Renal pelvis (tissue), 4 donors: ENCODE data around the gene CHGA. TPM values are rescaled to one million over a fixed set of nuclear protein-coding genes. Genes with fewer than 3 reads are reported as not detected.

Experiments used
- DNase-seq: peaks from one replicate; pipeline ENCODE4 v3.0.0-alpha.2; 2013
- polyA plus RNA-seq, 3 donors: library from polyadenylated mRNA; unstranded; fragments of 120-200 nt; gene quantifications; one replicate each; pipeline ENCODE4 v1.2.1, GENCODE V29; 2013; ENCODE audit not compliant: insufficient read length in 3 of 3

The CHGA gene
- polyA plus RNA-seq, 3 donors = 0.14 to 0.33 (median 0.19) TPM

DNA sequence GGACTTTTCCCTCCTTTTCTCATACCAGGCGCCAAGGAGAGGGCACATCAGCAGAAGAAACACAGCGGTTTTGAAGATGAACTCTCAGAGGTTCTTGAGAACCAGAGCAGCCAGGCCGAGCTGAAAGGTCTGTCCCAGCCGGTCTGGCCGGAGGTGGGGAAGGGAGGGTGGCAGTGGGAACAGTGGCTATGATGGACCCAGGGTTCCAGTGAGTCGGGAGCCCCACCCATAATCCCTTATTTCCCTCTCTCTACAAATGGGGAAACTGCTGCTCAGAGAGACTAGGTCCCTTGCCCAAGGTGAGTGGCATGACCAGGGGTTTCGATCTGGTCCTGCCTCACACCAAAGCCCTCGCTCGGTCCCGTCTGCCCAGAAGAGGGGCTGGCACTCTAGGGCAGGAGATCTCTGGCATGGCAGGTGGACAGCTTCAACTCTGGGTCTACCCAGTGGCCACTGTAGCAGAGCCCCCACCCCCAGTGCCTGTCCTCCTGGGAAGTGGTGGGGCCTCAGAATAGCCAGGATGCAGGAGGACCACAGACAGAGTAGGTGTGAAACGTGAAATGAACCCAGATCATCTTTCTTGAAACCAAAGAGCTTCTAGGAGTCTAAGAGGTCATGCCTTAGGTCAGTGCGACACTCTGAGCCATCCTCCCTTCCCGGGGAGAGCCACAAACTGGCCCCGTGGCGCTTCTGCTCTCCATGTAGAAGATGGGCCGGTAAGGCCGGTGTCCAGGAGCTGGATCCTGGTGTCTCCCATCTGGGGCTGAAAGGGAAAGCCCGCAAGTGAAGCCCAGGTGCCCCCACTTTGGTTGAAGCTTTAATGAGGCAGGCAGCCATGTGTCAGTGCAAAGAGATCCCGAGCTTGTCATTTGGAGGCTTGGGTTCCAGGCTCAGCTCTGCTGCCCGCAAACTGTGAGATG lies 7.0 kb downstream of the CHGA start:
- no peak for DNase-seq

DNA sequence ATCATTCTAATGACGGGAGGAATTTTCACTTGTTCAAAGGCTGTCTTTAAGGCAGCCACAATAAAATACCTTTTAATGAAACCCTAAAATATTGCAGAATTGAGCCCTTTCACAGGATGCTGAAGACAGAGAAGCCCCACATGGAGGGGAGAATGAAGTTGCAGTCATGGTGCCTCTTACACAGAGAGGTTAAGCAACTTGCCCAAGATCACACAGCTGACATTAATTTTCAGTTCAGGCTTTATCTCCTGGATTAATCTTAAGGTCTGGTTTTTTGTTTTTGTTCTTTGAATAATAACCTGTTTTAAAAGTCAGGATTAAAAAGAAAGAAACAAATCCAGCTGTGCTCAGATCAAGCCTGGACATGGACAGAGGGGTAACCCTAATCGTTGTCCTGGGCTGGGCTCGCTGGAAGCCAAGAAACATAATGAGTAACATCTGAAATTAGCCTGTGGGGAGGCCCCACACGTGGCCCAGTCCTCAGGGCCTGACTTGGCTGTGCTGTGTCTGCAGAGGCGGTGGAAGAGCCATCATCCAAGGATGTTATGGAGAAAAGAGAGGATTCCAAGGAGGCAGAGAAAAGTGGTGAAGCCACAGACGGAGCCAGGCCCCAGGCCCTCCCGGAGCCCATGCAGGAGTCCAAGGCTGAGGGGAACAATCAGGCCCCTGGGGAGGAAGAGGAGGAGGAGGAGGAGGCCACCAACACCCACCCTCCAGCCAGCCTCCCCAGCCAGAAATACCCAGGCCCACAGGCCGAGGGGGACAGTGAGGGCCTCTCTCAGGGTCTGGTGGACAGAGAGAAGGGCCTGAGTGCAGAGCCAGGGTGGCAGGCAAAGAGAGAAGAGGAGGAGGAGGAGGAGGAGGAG lies 8.0 kb downstream of the CHGA start:
- no peak for DNase-seq

DNA sequence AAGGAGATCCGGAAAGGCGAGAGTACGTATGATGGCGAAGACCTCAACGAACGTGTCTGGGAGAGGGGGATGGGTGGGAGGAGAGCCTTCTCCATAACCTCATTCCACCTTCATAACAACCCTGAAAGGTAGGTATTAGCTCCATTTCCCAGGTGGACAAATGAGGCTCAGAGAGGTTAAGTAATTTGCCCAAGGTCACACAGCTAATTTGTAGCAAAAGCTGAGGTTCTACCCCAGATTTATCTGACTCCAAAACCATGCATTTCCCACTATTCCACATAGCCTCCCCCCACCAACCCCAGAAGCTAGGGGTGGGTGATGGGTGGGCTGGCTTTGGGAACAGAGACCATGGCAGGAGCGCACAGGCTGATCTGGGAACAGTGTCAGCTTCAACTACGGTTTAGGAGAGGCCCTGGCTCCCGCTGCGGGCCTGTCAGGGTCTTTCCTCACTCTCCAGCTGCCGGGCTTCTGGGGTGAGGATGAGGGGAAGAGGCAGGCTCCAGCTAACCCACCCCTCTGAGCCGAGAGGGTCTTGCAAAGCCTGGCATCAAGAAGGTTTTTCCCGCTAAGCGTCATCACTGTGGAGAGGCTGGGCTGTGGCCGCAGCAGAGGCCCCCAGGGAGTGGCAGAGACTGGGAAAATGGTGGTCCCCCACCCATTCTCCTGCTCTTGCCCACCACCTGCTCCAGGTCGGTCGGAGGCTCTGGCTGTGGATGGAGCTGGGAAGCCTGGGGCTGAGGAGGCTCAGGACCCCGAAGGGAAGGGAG lies 8.9 kb downstream of the CHGA start:
- DNase-seq = no peak

DNA sequence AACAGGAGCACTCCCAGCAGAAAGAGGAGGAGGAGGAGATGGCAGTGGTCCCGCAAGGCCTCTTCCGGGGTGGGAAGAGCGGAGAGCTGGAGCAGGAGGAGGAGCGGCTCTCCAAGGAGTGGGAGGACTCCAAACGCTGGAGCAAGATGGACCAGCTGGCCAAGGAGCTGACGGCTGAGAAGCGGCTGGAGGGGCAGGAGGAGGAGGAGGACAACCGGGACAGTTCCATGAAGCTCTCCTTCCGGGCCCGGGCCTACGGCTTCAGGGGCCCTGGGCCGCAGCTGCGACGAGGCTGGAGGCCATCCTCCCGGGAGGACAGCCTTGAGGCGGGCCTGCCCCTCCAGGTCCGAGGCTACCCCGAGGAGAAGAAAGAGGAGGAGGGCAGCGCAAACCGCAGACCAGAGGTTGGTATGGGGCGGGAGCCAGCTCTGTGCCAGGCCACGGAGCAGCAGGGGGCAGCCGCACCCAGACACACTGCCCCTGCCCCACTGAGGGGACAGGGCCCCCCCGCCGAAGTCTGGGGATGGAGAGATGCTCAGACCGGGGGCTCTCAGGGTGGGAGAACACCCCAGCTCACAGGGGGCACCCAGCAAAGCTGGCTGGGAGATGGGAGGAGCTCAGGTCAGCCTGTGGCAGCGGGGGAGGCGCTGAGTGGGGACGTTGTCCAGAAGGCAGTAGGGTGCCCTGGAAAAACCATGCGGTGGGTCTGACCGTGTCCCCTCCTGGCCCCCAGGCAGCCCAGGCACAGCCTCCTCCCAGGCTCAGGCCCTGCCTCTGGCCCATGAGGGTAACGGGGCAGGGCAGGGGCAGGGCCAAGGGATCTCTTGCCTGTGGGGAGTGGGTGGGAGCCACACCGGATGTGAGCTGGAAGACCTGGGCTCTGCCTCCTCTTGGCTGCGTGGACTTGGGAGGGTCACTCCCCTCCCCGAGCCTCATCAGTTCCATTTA lies 9.8 kb downstream of the CHGA start:
- no peak for DNase-seq

DNA sequence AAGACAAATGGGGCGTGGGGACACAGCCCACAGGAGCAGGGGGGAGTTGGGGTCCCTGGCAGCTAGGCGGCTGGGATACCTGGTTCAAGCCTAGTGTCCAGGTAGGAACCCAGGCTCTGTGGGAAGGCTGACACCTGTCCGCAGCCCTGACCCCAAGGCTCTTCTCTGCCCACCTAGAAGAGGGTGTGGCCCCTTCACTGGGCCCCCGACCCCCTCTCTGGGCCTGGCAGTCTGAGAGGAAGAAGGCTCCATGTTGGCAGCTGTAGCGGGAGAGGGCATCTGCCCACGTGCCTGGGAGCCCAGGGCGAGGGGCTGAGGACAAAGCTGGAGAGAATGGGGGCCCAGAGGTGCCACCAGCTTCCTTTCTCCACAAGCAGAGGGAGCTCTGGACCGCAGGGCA lies 10.5 kb downstream of the CHGA start:
- no peak for DNase-seq

DNA sequence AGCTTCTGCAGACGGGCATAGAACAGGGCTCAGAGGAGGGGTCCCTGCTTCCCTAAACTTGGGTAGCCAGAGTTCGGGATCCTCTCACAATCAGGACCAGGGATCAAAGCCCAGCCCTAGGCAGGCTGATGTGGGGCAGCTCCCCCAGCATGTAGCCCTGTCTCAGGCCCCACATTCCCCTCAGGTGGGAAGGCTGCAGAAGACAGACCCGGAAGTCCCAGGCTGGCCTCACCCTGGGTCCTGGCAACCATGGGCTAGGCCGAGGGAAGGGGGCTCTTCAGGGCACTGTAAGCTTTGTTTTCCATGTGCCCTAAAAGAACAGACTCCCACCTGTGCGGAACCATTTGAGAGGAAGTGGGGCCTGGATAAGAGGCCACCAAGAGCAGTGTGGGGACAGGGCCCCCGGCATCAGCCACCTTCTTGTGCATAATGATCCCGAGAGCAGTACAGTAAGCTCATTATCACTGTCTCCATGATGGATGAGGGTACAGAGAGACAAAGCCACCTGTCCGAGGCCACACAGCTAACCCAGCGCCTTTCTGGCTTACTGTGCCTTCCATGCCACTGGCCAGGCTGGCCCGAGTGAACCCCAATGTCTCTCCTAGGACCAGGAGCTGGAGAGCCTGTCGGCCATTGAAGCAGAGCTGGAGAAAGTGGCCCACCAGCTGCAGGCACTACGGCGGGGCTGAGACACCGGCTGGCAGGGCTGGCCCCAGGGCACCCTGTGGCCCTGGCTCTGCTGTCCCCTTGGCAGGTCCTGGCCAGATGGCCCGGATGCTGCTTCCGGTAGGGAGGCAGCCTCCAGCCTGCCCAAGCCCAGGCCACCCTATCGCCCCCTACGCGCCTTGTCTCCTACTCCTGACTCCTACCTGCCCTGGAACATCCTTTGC lies 11.5 kb downstream of the CHGA start:
- no peak for DNase-seq

DNA sequence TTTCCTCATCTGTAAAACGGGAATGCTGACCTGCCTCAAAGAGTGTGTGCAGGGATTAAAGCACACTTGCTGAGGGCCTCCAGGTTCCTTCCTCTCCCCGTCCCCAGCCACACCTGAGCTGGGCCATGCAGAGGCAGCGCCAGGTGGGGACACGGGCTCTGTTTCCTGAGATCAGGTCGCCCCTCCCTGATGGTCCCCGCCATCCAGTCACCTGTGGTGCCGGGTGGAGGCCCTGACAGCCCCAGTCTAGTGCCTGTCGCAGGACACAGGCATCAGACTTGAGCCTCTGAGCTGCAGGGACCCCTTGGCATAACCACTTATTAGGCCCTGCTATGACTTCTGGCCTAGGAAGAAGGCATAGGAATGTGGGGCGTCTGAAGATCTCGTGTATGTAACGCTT lies 12.5 kb downstream of the CHGA start:
- DNase-seq = no peak

DNA sequence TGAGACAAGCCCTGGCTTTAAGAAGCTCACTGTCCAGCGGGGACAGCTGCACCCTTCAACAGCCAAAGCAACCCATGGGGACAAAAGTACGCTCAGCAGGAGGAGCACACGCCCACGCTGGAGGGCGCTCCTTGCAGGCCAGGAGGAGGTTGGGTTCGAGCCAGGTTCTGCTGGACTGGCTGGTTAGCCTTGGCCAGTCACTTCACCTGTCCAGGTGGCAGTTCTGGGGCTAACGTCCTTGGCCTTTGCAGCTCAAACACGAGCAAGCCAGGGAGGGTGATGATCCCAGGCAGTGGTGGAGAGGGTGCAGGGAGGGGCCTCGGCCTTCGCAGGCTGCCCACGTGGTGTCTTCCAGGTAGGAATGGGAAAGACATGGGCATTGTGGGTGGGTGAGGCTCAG lies 13.1 kb downstream of the CHGA start:
- no peak for DNase-seq

DNA sequence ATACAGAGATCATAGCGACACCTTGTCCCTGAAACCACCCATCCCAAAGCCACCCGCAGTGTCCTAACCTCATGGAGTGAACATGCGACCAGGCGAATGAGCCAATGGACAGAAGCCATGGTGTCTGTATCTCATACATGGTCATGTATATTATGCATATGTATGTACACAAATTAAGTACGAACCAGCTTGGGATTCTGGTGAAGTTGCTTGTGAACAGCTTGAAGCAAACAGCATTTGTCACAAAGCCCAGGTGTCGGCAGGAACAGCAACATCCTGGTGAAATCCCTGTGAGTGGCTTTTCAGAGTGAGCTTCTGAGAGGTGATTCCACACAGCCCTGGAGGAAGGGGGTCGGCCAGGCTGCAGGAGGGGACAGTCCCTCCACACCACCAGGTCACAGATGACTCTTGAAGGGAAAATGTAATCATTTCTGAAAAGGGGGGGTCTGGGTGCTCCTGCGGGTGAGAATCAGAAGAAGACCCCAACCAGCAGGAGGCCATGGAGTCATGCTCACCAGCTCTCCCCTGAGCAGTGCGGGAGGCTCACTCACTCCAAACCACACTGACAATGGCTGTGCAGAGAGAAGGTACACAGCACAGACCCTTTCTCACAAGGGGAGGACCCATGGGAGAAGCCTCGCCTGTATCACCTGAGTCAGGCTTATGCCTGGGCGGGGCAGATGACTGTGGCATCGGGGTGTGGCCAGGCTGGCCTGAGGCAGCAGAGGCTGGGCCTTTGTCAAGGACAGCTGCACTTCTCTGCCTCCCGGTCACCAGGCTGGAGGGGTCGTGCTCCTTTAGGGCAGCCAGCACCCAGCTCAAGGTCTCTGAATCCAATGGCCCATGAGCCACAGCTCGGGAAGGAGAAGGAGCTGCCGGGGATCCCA lies 14.3 kb downstream of the CHGA start:
- no peak for DNase-seq

DNA sequence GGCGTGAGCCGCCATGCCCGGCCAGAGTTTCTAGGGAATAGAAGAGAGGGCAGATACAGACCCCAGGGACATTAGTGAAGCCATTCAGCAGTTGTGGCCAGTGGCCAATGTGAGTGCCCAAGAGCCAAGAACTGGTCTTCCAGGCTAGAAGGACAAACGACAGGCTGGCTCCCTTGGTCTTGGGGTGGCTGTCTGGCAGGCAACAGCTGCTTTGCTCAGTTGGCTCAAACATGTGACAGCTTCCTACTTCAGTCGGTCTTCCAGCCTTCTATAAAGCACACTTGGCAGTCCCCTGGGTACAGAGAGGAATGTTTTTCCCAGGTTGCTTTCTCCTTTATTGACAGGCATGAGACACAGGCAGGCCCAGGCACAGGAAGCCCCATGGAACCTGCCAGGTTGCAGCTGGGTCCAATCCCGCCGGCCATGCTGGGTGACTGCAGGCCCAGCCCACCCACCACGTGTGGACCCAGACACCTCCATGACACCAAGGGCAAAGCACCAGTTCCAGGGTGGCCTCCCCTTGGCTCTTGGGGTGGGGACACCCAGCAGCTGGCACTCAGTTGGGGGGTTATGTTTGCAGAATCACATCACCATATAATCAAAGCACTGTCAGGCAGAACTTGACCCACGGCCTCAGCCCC lies 15.4 kb downstream of the CHGA start:
- DNase-seq = no peak

DNA sequence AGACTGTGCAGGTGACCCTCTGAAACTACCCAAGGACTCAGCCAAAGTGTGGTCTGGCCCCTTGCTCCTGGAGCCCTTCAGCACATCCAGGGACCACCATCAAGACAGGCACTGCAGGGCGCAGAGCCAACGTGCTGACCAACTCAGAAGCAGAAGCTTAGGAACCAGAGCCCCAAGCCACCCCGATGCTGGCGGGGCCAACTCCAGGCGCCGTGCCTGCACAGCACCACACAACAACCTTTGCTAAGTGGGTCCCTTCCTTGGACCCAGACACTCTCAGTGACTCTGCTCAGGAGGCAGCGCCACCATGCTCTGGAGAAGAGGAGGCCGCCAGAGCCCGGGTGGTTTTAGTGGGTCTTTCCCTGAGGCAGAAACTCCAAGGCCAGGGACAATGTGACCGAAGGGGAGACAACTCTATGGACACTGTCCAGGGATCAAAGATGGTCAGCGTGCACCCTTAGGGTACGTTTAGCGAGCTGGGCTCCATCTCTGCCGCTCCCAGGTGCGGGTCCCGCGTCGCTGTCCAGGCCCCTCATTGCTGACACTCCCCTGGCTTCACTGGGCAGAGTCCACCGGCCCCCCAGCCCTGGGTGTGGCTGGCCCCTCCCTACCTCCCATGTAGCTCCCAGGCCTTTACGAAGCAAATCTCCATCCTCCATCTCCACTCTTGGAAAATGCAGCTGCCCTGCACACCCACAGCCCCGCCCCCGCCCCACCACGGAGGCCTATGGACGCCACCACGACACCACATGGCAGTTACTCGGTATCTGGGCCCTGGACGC lies 16.1 kb downstream of the CHGA start:
- no peak for DNase-seq

DNA sequence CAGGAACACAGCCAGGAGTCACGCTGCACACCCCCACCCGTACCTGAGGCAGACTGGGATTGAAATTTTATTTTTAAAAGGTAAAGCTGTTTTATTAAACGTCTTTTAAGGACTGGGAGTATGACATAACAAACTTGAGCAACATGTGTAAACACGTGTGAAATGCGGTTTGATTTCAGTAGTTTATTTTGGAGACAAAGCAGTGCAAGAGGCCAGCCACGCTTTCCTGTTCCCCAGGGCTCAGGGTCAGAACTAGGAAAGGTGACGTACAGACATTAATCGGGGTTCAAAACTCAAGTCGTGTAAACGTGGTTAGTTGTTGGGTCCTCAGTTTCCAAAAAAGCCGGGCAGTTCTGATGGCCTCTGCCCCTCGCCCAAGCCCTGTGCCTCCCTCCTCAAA lies 16.7 kb downstream of the CHGA start:
- DNase-seq = no peak

DNA sequence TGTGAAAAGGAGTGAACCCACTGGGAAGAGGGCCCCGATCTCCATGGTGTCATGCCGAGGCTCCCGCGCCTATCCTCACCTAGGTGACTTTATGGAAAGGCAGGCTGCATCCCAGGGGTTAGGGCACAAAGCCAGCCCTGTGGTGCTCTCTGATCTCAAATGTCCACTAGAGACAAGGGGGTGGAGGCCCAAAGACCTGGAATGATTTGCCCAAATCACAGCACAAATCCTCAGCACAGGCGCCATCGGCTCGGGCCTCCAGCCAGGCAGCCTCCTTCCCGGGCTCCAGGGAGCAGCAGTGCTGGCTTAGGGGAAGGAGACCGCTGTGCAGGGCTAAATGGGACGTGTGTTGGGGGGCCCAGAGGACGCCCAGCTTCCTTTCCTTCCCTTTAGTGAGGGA lies 17.6 kb downstream of the CHGA start:
- no peak for DNase-seq

DNA sequence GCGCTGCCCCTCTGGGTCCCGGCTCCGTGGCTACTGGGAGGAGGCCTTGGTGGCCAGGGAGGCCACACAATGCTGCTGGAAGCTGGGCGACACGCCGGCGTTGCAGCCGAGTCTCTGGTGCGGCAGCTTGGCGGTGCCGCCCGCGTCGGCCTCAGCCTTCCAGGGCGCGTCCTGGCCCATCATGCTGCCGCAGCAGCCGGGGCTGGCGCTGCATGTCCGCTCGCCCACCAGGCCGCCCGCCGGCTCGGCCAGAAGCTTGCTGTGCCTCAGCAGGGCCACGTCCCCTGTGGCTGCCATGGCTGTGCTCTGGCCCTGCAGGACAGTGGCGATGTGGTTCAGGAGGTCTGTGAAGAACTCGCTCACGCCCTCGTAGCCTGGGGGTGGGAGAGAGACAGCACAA lies 18.6 kb downstream of the CHGA start:
- no peak for DNase-seq

DNA sequence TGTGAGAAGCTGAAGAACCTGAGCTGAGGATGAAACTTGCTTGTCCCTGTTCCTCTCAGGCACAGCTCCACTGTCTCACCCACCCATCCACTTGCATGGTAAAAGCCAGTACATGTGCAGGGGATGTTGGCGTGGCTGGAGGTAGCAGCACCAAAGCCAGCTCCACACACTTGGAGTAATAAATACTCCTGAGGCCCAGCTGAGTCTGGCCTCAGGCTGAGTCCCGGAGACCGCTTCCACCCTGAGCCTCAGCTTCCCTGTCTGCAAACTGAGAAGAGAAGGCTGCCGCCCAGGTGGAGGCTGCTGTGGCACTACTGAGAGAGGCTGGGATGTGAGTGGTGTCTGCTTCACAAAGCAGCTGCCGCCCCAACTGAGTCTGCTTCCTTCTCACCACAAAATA lies 19.2 kb downstream of the CHGA start:
- DNase-seq = no peak

DNA sequence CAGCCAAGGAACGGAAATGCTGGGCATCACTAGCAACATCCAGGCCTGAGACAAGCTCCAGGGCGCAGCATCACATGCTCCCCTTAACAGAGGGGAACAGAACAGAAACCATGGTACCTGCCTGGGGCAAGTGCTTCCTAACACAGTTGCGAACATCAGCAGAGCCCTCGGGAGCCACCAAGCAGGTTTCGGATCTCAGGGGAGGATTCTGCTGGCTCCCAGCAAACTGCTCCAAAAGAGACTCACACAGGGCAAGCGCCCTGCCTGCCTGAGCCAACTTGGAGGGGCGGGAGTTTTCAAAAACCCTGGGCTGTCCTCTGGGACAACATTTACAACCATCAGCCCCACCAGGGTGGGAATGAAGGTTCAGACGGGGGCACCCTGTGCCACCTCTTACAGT lies 19.6 kb downstream of the CHGA start:
- no peak for DNase-seq

DNA sequence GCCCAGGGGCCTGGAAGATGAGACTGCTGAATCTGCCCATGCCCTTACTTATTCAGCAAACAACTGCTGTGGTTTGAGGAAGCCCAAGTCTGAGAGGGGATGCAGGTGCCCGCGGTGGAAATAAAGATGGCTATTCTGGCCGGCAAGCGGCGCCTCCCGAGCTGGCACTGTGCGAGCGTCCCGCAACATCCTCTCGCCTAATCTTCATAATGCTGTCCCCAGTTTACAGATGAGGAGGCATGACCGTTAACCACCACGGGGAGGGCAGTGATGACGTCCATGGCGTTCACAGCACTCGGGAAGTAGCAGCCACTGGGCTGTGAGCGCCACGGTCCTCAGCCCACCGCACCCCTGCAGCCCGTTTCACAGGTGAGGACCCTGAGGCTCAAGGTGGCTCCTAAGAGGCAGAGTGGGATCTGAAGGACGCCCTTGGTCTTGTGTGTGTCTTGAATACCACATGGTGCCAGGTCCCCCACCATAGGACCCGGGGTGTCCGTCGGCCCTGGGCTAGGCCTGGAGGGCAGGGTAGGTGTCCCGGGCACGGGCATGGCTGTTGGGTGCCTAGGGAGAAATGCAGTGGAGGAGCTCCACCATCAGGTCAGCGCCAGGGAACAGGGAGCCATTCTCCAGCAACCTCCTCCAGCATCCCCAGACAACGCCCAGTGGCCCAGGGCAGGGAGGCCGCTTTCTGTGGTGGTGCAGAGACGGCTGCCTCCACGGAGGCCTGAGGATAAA lies 20.2 kb downstream of the CHGA start:
- no peak for DNase-seq
